ENCODE data around the gene C8A.

C8A gene

GRCh38 chr1:56837244-56837939, 17.2 kb upstream of the C8A start:
- DNase-seq (ENCODE audit: low spot score), result no peak

- no peak for DNase-seq (ENCODE audit: low spot score)
Measured at GRCh38 chr1:56838759-56839158, 15.8 kb upstream of the C8A start.

- no peak for DNase-seq (ENCODE audit: low spot score)
Measured at GRCh38 chr1:56843544-56843943, 11.1 kb upstream of the C8A start.

GRCh38 chr1:56844545-56845136, 10.0 kb upstream of the C8A start:
- DNase-seq (ENCODE audit: low spot score), result no peak

- no peak for DNase-seq (ENCODE audit: low spot score)
Measured at GRCh38 chr1:56845343-56845742, 9.3 kb upstream of the C8A start.

GRCh38 chr1:56849750-56850149, 4.8 kb upstream of the C8A start:
- DNase-seq (ENCODE audit: low spot score), result no peak

- no peak for DNase-seq (ENCODE audit: low spot score)
Measured at GRCh38 chr1:56850411-56850810, 4.2 kb upstream of the C8A start.

- DNase-seq (ENCODE audit: low spot score), result no peak
Measured at GRCh38 chr1:56850922-56851321, 3.7 kb upstream of the C8A start.

- no peak for DNase-seq (ENCODE audit: low spot score)
Measured at GRCh38 chr1:56852476-56852875, 2.1 kb upstream of the C8A start.

- DNase-seq (ENCODE audit: low spot score), result no peak
Measured at GRCh38 chr1:56855190-56855589, 593 bp downstream of the C8A start.

GRCh38 chr1:56856186-56856585, 1.6 kb downstream of the C8A start:
- DNase-seq (ENCODE audit: low spot score), result no peak

- no peak for DNase-seq (ENCODE audit: low spot score)
Measured at GRCh38 chr1:56859287-56859686, 4.7 kb downstream of the C8A start.

GRCh38 chr1:56863265-56863992, 8.8 kb downstream of the C8A start:
- no peak for DNase-seq (ENCODE audit: low spot score)

- no peak for DNase-seq (ENCODE audit: low spot score)
Measured at GRCh38 chr1:56864430-56864829, 9.8 kb downstream of the C8A start.

- DNase-seq (ENCODE audit: low spot score), result no peak
Measured at GRCh38 chr1:56866656-56867055, 12.1 kb downstream of the C8A start.

- DNase-seq (ENCODE audit: low spot score), result no peak
Measured at GRCh38 chr1:56867491-56867890, 12.9 kb downstream of the C8A start.

GRCh38 chr1:56868761-56869160, 14.2 kb downstream of the C8A start:
- DNase-seq (ENCODE audit: low spot score), result no peak

GRCh38 chr1:56872597-56872996, 18.0 kb downstream of the C8A start:
- no peak for DNase-seq (ENCODE audit: low spot score)

GRCh38 chr1:56873213-56873612, 18.6 kb downstream of the C8A start:
- no peak for DNase-seq (ENCODE audit: low spot score)

- DNase-seq (ENCODE audit: low spot score), result no peak
Measured at GRCh38 chr1:56874689-56875088, 20.1 kb downstream of the C8A start.

- no peak for DNase-seq (ENCODE audit: low spot score)
Measured at GRCh38 chr1:56877973-56878372, 23.4 kb downstream of the C8A start.

- DNase-seq (ENCODE audit: low spot score), result no peak
Measured at GRCh38 chr1:56880774-56881173, 26.2 kb downstream of the C8A start.

- DNase-seq (ENCODE audit: low spot score), result no peak
Measured at GRCh38 chr1:56881417-56881816, 26.8 kb downstream of the C8A start.
